ENCODE results near the gene TNP1.

The TNP1 gene

GRCh38 chr2:216833061-216833460, 26.8 kb downstream of the TNP1 start:
- DNase-seq, result no peak

GRCh38 chr2:216830346-216830745, 29.5 kb downstream of the TNP1 start:
- no peak for DNase-seq

GRCh38 chr2:216829533-216829932, 30.3 kb downstream of the TNP1 start:
- DNase-seq, result no peak

- no peak for DNase-seq
These were observed 32.7 kb downstream of the TNP1 start for GRCh38 chr2:216827073-216827720.

GRCh38 chr2:216822470-216822869, 37.4 kb downstream of the TNP1 start:
- no peak for DNase-seq

- no peak for DNase-seq
These were observed 39.2 kb downstream of the TNP1 start for GRCh38 chr2:216820709-216821108.

- DNase-seq, result no peak
These were observed 40.1 kb downstream of the TNP1 start for GRCh38 chr2:216819766-216820165.

GRCh38 chr2:216819055-216819454, 40.8 kb downstream of the TNP1 start:
- DNase-seq, result no peak

- no peak for DNase-seq
These were observed 49.3 kb downstream of the TNP1 start for GRCh38 chr2:216810399-216811160.
